CD14-positive monocyte (primary cell): Measurements from ENCODE around the gene AQR. TPM values are rescaled to one million over a fixed set of nuclear protein-coding genes. Genes with fewer than 3 reads are reported as not detected.

Source experiments
- DNase-seq, 3 donors: peaks; one replicate each; pipeline ENCODE4 v3.0.0-alpha.2; 2011 to 2022
- H2AFZ ChIP-seq: 2 replicates; pipeline ENCODE4 v1.6.0; 2012; ENCODE audit warnings: mild to moderate bottlenecking, low read depth, low read length, inconsistent platforms; ENCODE audit not compliant: insufficient read depth, poor library complexity, severe bottlenecking
- H3K27ac ChIP-seq, 2 donors: 1 replicate in 1 of 2; 2 replicates in 1 of 2; pipeline ENCODE4 v1.5.1; 2012 to 2013; ENCODE audit warnings: low read length in 2 of 2, control low read depth in 1 of 2, inconsistent platforms in 1 of 2, low read depth in 1 of 2, mild to moderate bottlenecking in 1 of 2
- H3K27me3 ChIP-seq, 2 donors: one replicate each; pipeline versions ENCODE4 v1.6.0 to v1.6.1; 2011 to 2013; ENCODE audit warnings: low read length in 2 of 2; ENCODE audit not compliant: control insufficient read depth in 2 of 2, insufficient read depth in 2 of 2
- H3K36me3 ChIP-seq, 2 donors: replicated peaks in 1 of 2; 1 replicate in 1 of 2; 2 replicates in 1 of 2; pipeline versions ENCODE4 v1.5.1 to v1.6.1; 2012 to 2013; ENCODE audit warnings: low read length in 2 of 2, control low read depth in 1 of 2, inconsistent platforms in 1 of 2, mild to moderate bottlenecking in 1 of 2; ENCODE audit not compliant: insufficient read depth in 2 of 2, control insufficient read depth in 1 of 2
- H3K4me1 ChIP-seq, 2 donors: 1 replicate in 1 of 2; 2 replicates in 1 of 2; pipeline versions ENCODE4 v1.5.1 to v1.6.1; 2012 to 2013; ENCODE audit warnings: low read length in 2 of 2, control low read depth in 1 of 2, inconsistent platforms in 1 of 2, mild to moderate bottlenecking in 1 of 2, moderate library complexity in 1 of 2; ENCODE audit not compliant: insufficient read depth in 2 of 2, control insufficient read depth in 1 of 2
- H3K4me2 ChIP-seq: replicated peaks from 2 replicates; pipeline ENCODE3; 2012; ENCODE audit warnings: low read length, moderate library complexity, mild to moderate bottlenecking; ENCODE audit not compliant: poor library complexity, severe bottlenecking; ENCODE audit errors: extremely low read depth
- H3K4me3 ChIP-seq, 3 experiments: fragments of 200-600 bp in 1 of 3; sonication (generic) in 1 of 3; replicated peaks in 1 of 3; 1 replicate in 2 of 3; 2 replicates in 1 of 3; pipeline ENCODE4 v1.5.1; 2011 to 2013; ENCODE audit warnings: low read length in 3 of 3, mild to moderate bottlenecking in 3 of 3, control low read depth in 2 of 3, low read depth in 2 of 3, inconsistent platforms in 1 of 3, moderate library complexity in 1 of 3
- H3K79me2 ChIP-seq: 2 replicates; pipeline ENCODE4 v1.6.0; 2012; ENCODE audit warnings: mild to moderate bottlenecking, control low read depth, inconsistent platforms, low read length, moderate library complexity; ENCODE audit not compliant: insufficient read depth
- H3K9ac ChIP-seq: 2 replicates; pipeline ENCODE4 v1.6.0; 2017; ENCODE audit warnings: low read length, mild to moderate bottlenecking; ENCODE audit not compliant: insufficient read depth, poor library complexity, severe bottlenecking
- H3K9me3 ChIP-seq, 2 donors: replicated peaks in 1 of 2; 1 replicate in 1 of 2; 2 replicates in 1 of 2; pipeline versions ENCODE4 v1.5.1 to v1.6.1; 2012 to 2013; ENCODE audit warnings: low read length in 2 of 2, control low read depth in 1 of 2; ENCODE audit not compliant: control insufficient read depth in 1 of 2, insufficient read depth in 1 of 2
- H4K20me1 ChIP-seq: 2 replicates; pipeline ENCODE4 v1.6.0; 2012; ENCODE audit warnings: mild to moderate bottlenecking, low read length, control low read depth, moderate library complexity; ENCODE audit not compliant: insufficient read depth
- H3K27ac Mint-ChIP-seq, 7 donors: one replicate each; pipeline ENCODE4 v1.8.0; 2020; ENCODE audit warnings: mild to moderate bottlenecking in 7 of 7, mixed read lengths in 7 of 7, moderate library complexity in 6 of 7, inconsistent platforms in 2 of 7
- H3K27me3 Mint-ChIP-seq, 3 donors: one replicate each; pipeline ENCODE4 v1.8.0; 2021 to 2022; ENCODE audit warnings: low read depth in 3 of 3, mild to moderate bottlenecking in 3 of 3, mixed read lengths in 3 of 3, moderate library complexity in 3 of 3, inconsistent platforms in 1 of 3
- H3K36me3 Mint-ChIP-seq, 2 donors: one replicate each; pipeline ENCODE4 v1.8.0; 2020; ENCODE audit warnings: mixed read lengths in 2 of 2, inconsistent platforms in 1 of 2, mild to moderate bottlenecking in 1 of 2
- H3K4me1 Mint-ChIP-seq: one replicate; pipeline ENCODE4 v1.8.0; 2020; ENCODE audit warnings: mild to moderate bottlenecking, mixed read lengths
- H3K4me3 Mint-ChIP-seq, 2 donors: one replicate each; pipeline ENCODE4 v1.8.0; 2020; ENCODE audit warnings: mild to moderate bottlenecking in 2 of 2, mixed read lengths in 2 of 2, moderate library complexity in 1 of 2
- H3K9me3 Mint-ChIP-seq, 7 donors: one replicate each; pipeline ENCODE4 v1.8.0; 2020 to 2022; ENCODE audit warnings: mixed read lengths in 7 of 7, mild to moderate bottlenecking in 6 of 7, moderate library complexity in 6 of 7, inconsistent platforms in 2 of 7
- WGBS: methylation state at CpG from one replicate; pipeline ENCODE4 v1.1.5; 2013; ENCODE audit warnings: missing lambda C conversion rate; ENCODE audit not compliant: insufficient coverage; 5-methylcytosine and 5-hydroxymethylcytosine counted together
- intact Hi-C, 2 donors: fragments of 100-400 bp; cut with micrococcal nuclease; formaldehyde crosslinking; loops; one replicate each; pipeline versions ENCODE4 v1.15.0 to v1.15.1; 2023
- polyA plus RNA-seq, 3 donors: library from polyadenylated mRNA; depleted of rRNA in 1 of 3; unstranded in 2 of 3; stranded (reverse) in 1 of 3; fragments of 300-500 nt in 2 of 3; fragments of >200 nt in 1 of 3; fragmentation: Illumina TruSeq in 2 of 3; gene quantifications; 1 replicate in 2 of 3; 2 replicates in 1 of 3; pipeline ENCODE4 v1.2.3, GENCODE V29; 2012 to 2021
- TF ChIP-seq, protein P1 (sequence below): fragments of 200-600 bp; IDR thresholded peaks from one replicate; pipeline ENCODE4 v1.8.0; 2022; ENCODE audit warnings: antibody characterized with exemption, mild to moderate bottlenecking

Gene AQR
- polyA plus RNA-seq, 3 donors = 8.4 to 26.4 (median 16.8) TPM

DNA sequence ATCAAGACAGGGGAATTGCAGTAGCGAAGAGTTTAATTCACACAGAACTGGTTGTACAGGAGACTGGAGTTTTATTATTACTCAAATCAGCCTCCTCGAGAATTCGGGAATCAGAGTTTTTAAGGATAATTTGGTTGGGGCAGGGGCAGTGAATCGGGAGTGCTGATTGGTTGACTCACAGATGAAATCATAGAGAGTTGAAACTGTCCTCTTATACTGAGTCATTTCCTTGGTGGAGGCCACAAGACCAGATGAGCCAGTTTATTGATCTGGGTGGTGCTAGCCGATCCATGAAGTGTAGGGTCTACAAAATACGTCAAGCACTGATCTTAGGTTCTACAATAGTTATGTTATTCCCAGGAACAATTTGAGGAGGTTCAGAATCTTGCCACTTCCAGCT lies 23.9 kb upstream of the AQR start:
- Mint-ChIP-seq H3K27me3 (peaks cover 2 to 8% (median 5%) of the 10 kb centered on the region in 3 donors), H3K4me1 (peaks cover 18% of the 10 kb centered on the region), H3K4me3 (no peak overlapping the region), H3K27ac (no peak overlapping the region), H3K9me3 (peaks cover 0 to 3% (median 0%) of the 10 kb centered on the region in 7 donors), H3K36me3 (peaks cover 0 to under 1% of the 10 kb centered on the region in 2 donors)
- H3K27me3 ChIP-seq = no peaks in the 10 kb centered on the region
- TF ChIP-seq, protein P1, sequence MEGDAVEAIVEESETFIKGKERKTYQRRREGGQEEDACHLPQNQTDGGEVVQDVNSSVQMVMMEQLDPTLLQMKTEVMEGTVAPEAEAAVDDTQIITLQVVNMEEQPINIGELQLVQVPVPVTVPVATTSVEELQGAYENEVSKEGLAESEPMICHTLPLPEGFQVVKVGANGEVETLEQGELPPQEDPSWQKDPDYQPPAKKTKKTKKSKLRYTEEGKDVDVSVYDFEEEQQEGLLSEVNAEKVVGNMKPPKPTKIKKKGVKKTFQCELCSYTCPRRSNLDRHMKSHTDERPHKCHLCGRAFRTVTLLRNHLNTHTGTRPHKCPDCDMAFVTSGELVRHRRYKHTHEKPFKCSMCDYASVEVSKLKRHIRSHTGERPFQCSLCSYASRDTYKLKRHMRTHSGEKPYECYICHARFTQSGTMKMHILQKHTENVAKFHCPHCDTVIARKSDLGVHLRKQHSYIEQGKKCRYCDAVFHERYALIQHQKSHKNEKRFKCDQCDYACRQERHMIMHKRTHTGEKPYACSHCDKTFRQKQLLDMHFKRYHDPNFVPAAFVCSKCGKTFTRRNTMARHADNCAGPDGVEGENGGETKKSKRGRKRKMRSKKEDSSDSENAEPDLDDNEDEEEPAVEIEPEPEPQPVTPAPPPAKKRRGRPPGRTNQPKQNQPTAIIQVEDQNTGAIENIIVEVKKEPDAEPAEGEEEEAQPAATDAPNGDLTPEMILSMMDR = no peak
- H3K4me3 ChIP-seq = no peak overlapping the region
- H3K9me3 ChIP-seq = no peaks in the 10 kb centered on the region
- H3K27ac ChIP-seq = no peak overlapping the region
- H3K36me3 ChIP-seq = no peaks in the 10 kb centered on the region
- H4K20me1 ChIP-seq = no peaks in the 10 kb centered on the region
- H2AFZ ChIP-seq = peak overlapping the region; percentile 3
- H3K9ac ChIP-seq = no peak overlapping the region
- WGBS = 90% methylated on average over 3 of the region's 6 CpGs
- no peak overlapping the region for H3K4me2 ChIP-seq
- DNase-seq = no peak
- intact Hi-C loops = no loop called here
- peaks cover 4 to 19% of the 10 kb centered on the region in 2 donors for H3K4me1 ChIP-seq
- H3K79me2 ChIP-seq = peaks cover 2% of the 10 kb centered on the region

DNA sequence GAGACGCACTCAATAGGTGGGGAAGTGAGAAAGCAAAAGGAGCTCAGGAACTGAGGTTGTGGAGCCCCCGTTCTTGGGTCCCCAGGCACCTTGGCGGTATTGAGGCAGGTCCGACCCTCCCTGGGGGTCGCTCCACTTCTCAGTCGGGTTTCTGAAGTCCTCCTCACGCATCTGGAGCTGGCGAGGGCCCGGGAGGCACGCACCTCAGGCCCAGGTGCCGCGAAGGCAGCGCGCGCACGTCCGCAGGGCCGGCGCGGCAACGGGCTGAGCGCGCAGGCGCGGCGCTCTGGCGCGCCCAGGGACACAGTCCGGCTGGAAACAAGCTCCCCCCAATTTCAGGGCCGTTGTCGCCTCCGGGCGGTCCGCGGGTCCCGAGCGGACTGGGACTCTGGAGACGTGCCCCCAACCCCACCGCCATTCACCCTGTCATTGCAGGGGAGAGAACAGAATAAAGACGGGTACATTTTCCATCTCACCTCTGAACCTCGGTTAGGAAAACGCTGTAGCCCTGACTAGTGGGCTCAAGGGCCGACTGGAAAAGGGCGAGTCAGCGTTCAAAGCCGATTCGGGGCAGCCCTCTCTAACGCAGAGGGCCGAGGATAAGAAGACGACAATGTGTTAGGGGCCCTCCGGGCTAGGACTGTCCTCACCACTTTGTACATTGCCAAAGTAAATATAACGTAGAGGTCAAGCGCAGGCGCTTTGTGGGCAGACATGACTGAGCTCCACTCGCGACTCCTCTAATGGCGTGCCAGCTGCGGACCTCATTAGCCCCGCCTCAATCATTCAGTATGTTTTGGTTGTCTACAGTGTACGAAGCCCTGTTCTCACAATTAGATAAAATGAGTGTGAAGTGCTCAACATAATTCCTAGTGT lies 18.7 kb upstream of the AQR start, which contains the start of gene ZNF770:
TSS of gene ZNF770 (minus strand) at position 261 of the 876 bp plus-strand sequence. CDS start 4,853 bp downstream, outside the sequence.
- WGBS = under 1% methylated on average over 53 of the region's 60 CpGs
- Mint-ChIP-seq H3K9me3 (peaks cover 0 to 2% (median 0%) of the 10 kb centered on the region in 7 donors), H3K27ac (peak within 1 kb of the TSS; percentile 97 to 99 (median 98)), H3K4me1 (peaks cover 45% of the 10 kb centered on the region), H3K36me3 (peaks cover 9 to 19% of the 10 kb centered on the region in 2 donors), H3K27me3 (peaks cover 1 to 3% (median 2%) of the 10 kb centered on the region in 3 donors), H3K4me3 (peak within 1 kb of the TSS; percentile 94 to 99)
- intact Hi-C loops = loop anchor here in 1 of 2 donors (1.0 to 10.0 kb wide), 5 partner anchors 19 to 883 kb away; partner anchors contain the start of genes AQR, EMC4, EMC7 and PGBD4
- H2AFZ ChIP-seq = peak within 1 kb of the TSS; percentile 97
- H3K9me3 ChIP-seq = no peaks in the 10 kb centered on the region
- peaks cover 21% of the 10 kb centered on the region for H4K20me1 ChIP-seq
- H3K36me3 ChIP-seq = peaks cover 7 to 14% of the 10 kb centered on the region in 2 donors
- H3K27me3 ChIP-seq = no peaks in the 10 kb centered on the region
- H3K27ac ChIP-seq = peak within 1 kb of the TSS; percentile 91 to 99
- H3K4me2 ChIP-seq = peak within 1 kb of the TSS; percentile 94
- DNase-seq = peak; percentile 67 to 80 (median 74)
- peak within 1 kb of the TSS; percentile 91 to 95 (median 95) for H3K4me3 ChIP-seq
- H3K9ac ChIP-seq = peak within 1 kb of the TSS; percentile 93
- peaks cover 52% of the 10 kb centered on the region for H3K79me2 ChIP-seq
- H3K4me1 ChIP-seq = peaks cover 35 to 50% of the 10 kb centered on the region in 2 donors
- TF ChIP-seq, protein P1 = no peak
